Mesenchymal stem cell (in vitro differentiated cells and primary cell): Measurements from ENCODE around the gene BNIP3.

Experiments used
- DNase-seq: peaks from one replicate; pipeline ENCODE4 v3.0.0-alpha.2; 2013
- H2AFZ ChIP-seq: one replicate; pipeline ENCODE4 v1.6.1; 2013; ENCODE audit warnings: low read depth, mild to moderate bottlenecking, control low read depth, inconsistent platforms, low read length, moderate library complexity
- H2AK5ac ChIP-seq: 2 replicates; pipeline ENCODE4 v1.6.1; 2013; ENCODE audit warnings: low read length, moderate library complexity, mild to moderate bottlenecking, inconsistent platforms; ENCODE audit not compliant: severe bottlenecking
- H2BK120ac ChIP-seq: one replicate; pipeline ENCODE4 v1.6.1; 2013; ENCODE audit warnings: low read depth, mild to moderate bottlenecking, inconsistent platforms, low read length, moderate library complexity
- H2BK12ac ChIP-seq, 2 experiments: one replicate each; pipeline ENCODE4 v1.6.1; 2013; ENCODE audit warnings: inconsistent platforms in 2 of 2, low read length in 2 of 2, mild to moderate bottlenecking in 2 of 2, moderate library complexity in 2 of 2, control low read depth in 1 of 2
- H2BK15ac ChIP-seq: one replicate; pipeline ENCODE4 v1.6.1; 2013; ENCODE audit warnings: mild to moderate bottlenecking, low read depth, inconsistent platforms; ENCODE audit not compliant: poor library complexity, severe bottlenecking
- H2BK5ac ChIP-seq: 2 replicates; pipeline ENCODE4 v1.6.1; 2013; ENCODE audit warnings: low read depth, mild to moderate bottlenecking, low read length, control low read depth, inconsistent platforms; ENCODE audit not compliant: poor library complexity, severe bottlenecking
- H3K14ac ChIP-seq, 2 experiments: one replicate each; pipeline ENCODE4 v1.6.1; 2013; ENCODE audit warnings: inconsistent platforms in 2 of 2, low read length in 2 of 2, control low read depth in 1 of 2, mild to moderate bottlenecking in 1 of 2, moderate library complexity in 1 of 2
- H3K18ac ChIP-seq, 2 experiments: one replicate each; pipeline ENCODE4 v1.6.1; 2013; ENCODE audit warnings: inconsistent platforms in 2 of 2, low read length in 2 of 2, control low read depth in 1 of 2, low read depth in 1 of 2, mild to moderate bottlenecking in 1 of 2
- H3K23ac ChIP-seq, 2 experiments: one replicate each; pipeline ENCODE4 v1.6.1; 2013; ENCODE audit warnings: inconsistent platforms in 2 of 2, low read length in 2 of 2, mild to moderate bottlenecking in 2 of 2, moderate library complexity in 2 of 2, control low read depth in 1 of 2
- H3K27ac ChIP-seq: 2 replicates; pipeline ENCODE4 v1.5.1; 2013; ENCODE audit warnings: mild to moderate bottlenecking, moderate library complexity, low read length, control low read depth, inconsistent platforms; ENCODE audit not compliant: poor library complexity, severe bottlenecking
- H3K27me3 ChIP-seq, 2 experiments: 2 replicates each; pipeline versions ENCODE4 v1.6.1 to v1.7.0; 2013; ENCODE audit warnings: low read length in 2 of 2, mild to moderate bottlenecking in 2 of 2, moderate library complexity in 2 of 2, control low read depth in 1 of 2, inconsistent platforms in 1 of 2; ENCODE audit not compliant: control insufficient read depth in 1 of 2, insufficient read depth in 1 of 2
- H3K36me3 ChIP-seq, 2 experiments: 2 replicates each; pipeline versions ENCODE4 v1.6.1 to v1.7.0; 2013; ENCODE audit warnings: low read length in 2 of 2, control low read depth in 1 of 2, inconsistent platforms in 1 of 2, low read depth in 1 of 2, mild to moderate bottlenecking in 1 of 2; ENCODE audit not compliant: insufficient read depth in 2 of 2, control insufficient read depth in 1 of 2
- H3K4ac ChIP-seq, 2 experiments: one replicate each; pipeline ENCODE4 v1.6.1; 2013; ENCODE audit warnings: inconsistent platforms in 2 of 2, low read length in 2 of 2, mild to moderate bottlenecking in 2 of 2, moderate library complexity in 2 of 2, control low read depth in 1 of 2, low read depth in 1 of 2
- H3K4me1 ChIP-seq: 2 replicates; pipeline ENCODE4 v1.6.1; 2013; ENCODE audit warnings: low read depth, low read length, control low read depth; ENCODE audit not compliant: control insufficient read depth, insufficient read depth
- H3K4me2 ChIP-seq: 2 replicates; pipeline ENCODE4 v1.6.1; 2013; ENCODE audit warnings: low read length, mild to moderate bottlenecking, inconsistent platforms; ENCODE audit not compliant: poor library complexity, severe bottlenecking
- H3K4me3 ChIP-seq, 2 experiments: 2 replicates each; pipeline versions ENCODE4 v1.5.1 to v1.7.0; 2013; ENCODE audit warnings: low read length in 2 of 2, mild to moderate bottlenecking in 2 of 2, control low read depth in 1 of 2, low read depth in 1 of 2; ENCODE audit not compliant: insufficient read depth in 1 of 2
- H3K79me1 ChIP-seq: replicated peaks from 2 replicates; pipeline ENCODE4 v1.6.1; 2013; ENCODE audit warnings: mild to moderate bottlenecking, control low read depth, low read length, inconsistent platforms; ENCODE audit not compliant: poor library complexity, severe bottlenecking
- H3K9ac ChIP-seq: 2 replicates; pipeline ENCODE4 v1.7.0; 2013; ENCODE audit warnings: mild to moderate bottlenecking, low read length, moderate library complexity
- H3K9me3 ChIP-seq: 2 replicates; pipeline ENCODE4 v1.7.0; 2013; ENCODE audit warnings: mild to moderate bottlenecking, low read length; ENCODE audit not compliant: control insufficient read depth
- H4K8ac ChIP-seq: one replicate; pipeline ENCODE4 v1.6.1; 2013; ENCODE audit warnings: inconsistent platforms, mild to moderate bottlenecking, low read length, moderate library complexity
- H4K91ac ChIP-seq: one replicate; pipeline ENCODE4 v1.6.1; 2013; ENCODE audit warnings: mild to moderate bottlenecking, low read length, inconsistent platforms
- WGBS: methylation state at CpG from one replicate; pipeline ENCODE4 v1.1.7; 2013; ENCODE audit warnings: mixed read lengths; 5-methylcytosine and 5-hydroxymethylcytosine counted together

The BNIP3 gene

GRCh38 chr10:131972474-131973071, 9.2 kb downstream of the BNIP3 start:
- no peak overlapping the region for H2AFZ ChIP-seq
- peaks cover 33% of the 10 kb centered on the region for H3K79me1 ChIP-seq
- no peak overlapping the region for H4K8ac ChIP-seq
- peak; percentile 22 for DNase-seq
- H3K18ac ChIP-seq, result no peak overlapping the region
- H3K4me1 ChIP-seq, result peaks cover 19% of the 10 kb centered on the region
- H2BK12ac ChIP-seq, result no peak overlapping the region
- peak overlapping the region in 1 of 2 experiments; percentile 21 for H3K4me3 ChIP-seq
- peak overlapping the region; percentile 23 for H3K4me2 ChIP-seq
- no peak overlapping the region for H3K14ac ChIP-seq
- no peak overlapping the region for H2BK120ac ChIP-seq
- H3K9me3 ChIP-seq, result no peaks in the 10 kb centered on the region
- no peak overlapping the region for H3K9ac ChIP-seq
- 77% methylated on average over 11 of the region's 11 CpGs for WGBS
- no peak overlapping the region for H2AK5ac ChIP-seq
- no peak overlapping the region for H2BK5ac ChIP-seq
- peak overlapping the region in 1 of 2 experiments; percentile 17 for H3K23ac ChIP-seq
- H3K27ac ChIP-seq, result no peak overlapping the region
- H4K91ac ChIP-seq, result no peak overlapping the region
- H3K27me3 ChIP-seq, result no peaks in the 10 kb centered on the region
- H2BK15ac ChIP-seq, result no peak overlapping the region
- H3K36me3 ChIP-seq, result peaks cover 44 to 48% of the 10 kb centered on the region in 2 experiments
- H3K4ac ChIP-seq, result no peak overlapping the region

GRCh38 chr10:131971591-131971990, 10.1 kb downstream of the BNIP3 start:
- H3K9ac ChIP-seq, result no peak overlapping the region
- no peak overlapping the region for H3K27ac ChIP-seq
- H3K23ac ChIP-seq, result no peak overlapping the region
- H3K36me3 ChIP-seq, result peaks cover 49 to 57% of the 10 kb centered on the region in 2 experiments
- H3K79me1 ChIP-seq, result peaks cover 34% of the 10 kb centered on the region
- no peak overlapping the region for H4K8ac ChIP-seq
- 96% methylated on average over 7 of the region's 7 CpGs for WGBS
- no peak overlapping the region for H4K91ac ChIP-seq
- no peaks in the 10 kb centered on the region for H3K27me3 ChIP-seq
- H3K9me3 ChIP-seq, result no peaks in the 10 kb centered on the region
- no peak overlapping the region for H2AFZ ChIP-seq
- H3K18ac ChIP-seq, result no peak overlapping the region
- H2BK15ac ChIP-seq, result no peak overlapping the region
- no peak for DNase-seq
- no peak overlapping the region for H3K4me3 ChIP-seq
- H2BK120ac ChIP-seq, result no peak overlapping the region
- H2BK12ac ChIP-seq, result no peak overlapping the region
- H3K4me2 ChIP-seq, result no peak overlapping the region
- H2AK5ac ChIP-seq, result no peak overlapping the region
- peaks cover 14% of the 10 kb centered on the region for H3K4me1 ChIP-seq
- H2BK5ac ChIP-seq, result no peak overlapping the region
- H3K14ac ChIP-seq, result no peak overlapping the region
- no peak overlapping the region for H3K4ac ChIP-seq

- Histone ChIP-seq H2BK15ac (no peak overlapping the region), H3K27ac (no peak overlapping the region), H3K4me3 (no peak overlapping the region), H3K36me3 (peaks cover 52 to 64% of the 10 kb centered on the region in 2 experiments), H2BK12ac (no peak overlapping the region), H3K9me3 (no peaks in the 10 kb centered on the region), H3K4me2 (no peak overlapping the region), H3K14ac (no peak overlapping the region), H3K4ac (no peak overlapping the region), H3K18ac (no peak overlapping the region), H2BK120ac (no peak overlapping the region), H2AK5ac (no peak overlapping the region), H3K79me1 (peaks cover 34% of the 10 kb centered on the region), H2AFZ (no peak overlapping the region), H3K9ac (no peak overlapping the region), H3K27me3 (no peaks in the 10 kb centered on the region), H3K23ac (no peak overlapping the region), H2BK5ac (no peak overlapping the region), H4K91ac (no peak overlapping the region), H3K4me1 (peaks cover 12% of the 10 kb centered on the region), H4K8ac (no peak overlapping the region)
- DNase-seq, result no peak
- 96% methylated on average over 18 of the region's 18 CpGs for WGBS
Measured at GRCh38 chr10:131970946-131971345, 10.8 kb downstream of the BNIP3 start.

GRCh38 chr10:131968949-131969348, 12.8 kb downstream of the BNIP3 start:
- Histone ChIP-seq H3K23ac (no peak overlapping the region), H3K4me2 (no peak overlapping the region), H3K18ac (no peak overlapping the region), H2BK12ac (no peak overlapping the region), H3K9ac (no peak overlapping the region), H3K14ac (no peak overlapping the region), H2AK5ac (no peak overlapping the region), H2AFZ (no peak overlapping the region), H3K4me1 (peaks cover 12% of the 10 kb centered on the region), H3K27ac (no peak overlapping the region), H3K4me3 (no peak overlapping the region), H4K91ac (no peak overlapping the region), H3K79me1 (peaks cover 39% of the 10 kb centered on the region), H2BK120ac (no peak overlapping the region), H3K9me3 (no peaks in the 10 kb centered on the region), H2BK5ac (no peak overlapping the region), H2BK15ac (no peak overlapping the region), H3K27me3 (no peaks in the 10 kb centered on the region), H3K36me3 (peaks cover 59 to 69% of the 10 kb centered on the region in 2 experiments), H3K4ac (no peak overlapping the region), H4K8ac (no peak overlapping the region)
- 90% methylated on average over 13 of the region's 13 CpGs for WGBS
- DNase-seq, result no peak
